NCI-H2081 (cell line): Measurements from ENCODE around the gene ZBTB45.
A peak's percentile ranks its signal among the peaks of the same experiment; 100 is the strongest.
"Not testable (repeated sequence)": the region's sequence is repeated elsewhere in the genome, so short reads cannot be mapped to it uniquely, and the experiment has no call there.

ENCODE experiments used
- DNase-seq, 2 experiments: peaks; one replicate each; lab custom pipeline; 2025; lab: John Stamatoyannopoulos, UW

The ZBTB45 gene

DNA sequence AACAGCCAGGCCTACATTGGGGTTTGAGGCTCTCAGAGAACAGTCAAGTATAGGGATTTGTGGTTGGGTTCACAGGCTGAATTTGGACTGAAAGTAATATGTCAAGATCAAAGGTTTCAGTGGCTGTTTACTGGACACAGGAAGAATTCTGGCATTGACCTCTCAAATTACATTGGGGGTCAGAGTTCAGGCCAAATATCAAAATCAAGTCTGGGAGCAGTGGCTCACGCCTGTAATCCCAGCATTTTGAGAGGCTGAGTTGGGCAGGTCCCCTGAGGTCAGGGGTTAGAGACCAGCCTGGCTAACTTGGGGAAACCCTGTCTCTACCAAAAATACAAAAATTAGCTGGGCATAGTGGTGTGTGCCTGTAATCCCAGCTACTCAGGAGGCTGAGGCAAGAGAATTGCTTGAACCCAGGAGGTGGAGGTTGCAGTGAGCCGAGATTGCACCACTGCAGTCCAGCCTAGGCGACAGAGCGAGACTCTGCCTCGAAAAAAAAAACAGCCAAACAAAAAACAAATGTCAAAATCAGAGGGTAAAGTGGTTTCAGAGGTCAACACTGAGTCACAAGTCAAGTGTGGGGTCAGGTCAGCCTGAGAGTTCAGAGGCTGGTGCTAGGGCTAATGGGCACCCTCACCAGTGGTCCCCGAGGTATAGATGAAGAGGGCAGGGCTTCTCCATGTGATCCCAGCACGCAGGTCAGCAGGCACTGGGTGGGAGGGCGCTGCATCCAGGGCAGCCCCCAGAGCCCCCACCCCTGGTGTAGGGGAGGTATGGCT lies 9.3 kb downstream of the ZBTB45 start:
- DNase-seq, result no peak

DNA sequence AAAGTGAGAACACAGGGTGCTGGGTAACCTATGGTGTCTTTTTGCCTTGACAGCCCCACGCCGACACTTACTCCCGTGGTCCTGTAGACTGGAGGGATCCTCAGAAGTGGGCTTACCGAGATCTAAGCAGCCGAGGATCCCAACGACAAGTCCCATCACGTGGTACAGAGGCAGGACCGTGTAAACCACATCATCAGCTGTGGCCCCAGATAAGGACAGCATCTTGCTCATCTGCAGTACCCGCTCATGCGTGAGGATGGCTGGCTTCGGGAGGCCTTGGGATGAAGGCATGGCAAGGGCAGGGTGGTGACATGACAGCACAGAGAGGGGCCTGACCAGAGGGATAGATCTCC lies 9.9 kb downstream of the ZBTB45 start:
- no peak for DNase-seq

DNA sequence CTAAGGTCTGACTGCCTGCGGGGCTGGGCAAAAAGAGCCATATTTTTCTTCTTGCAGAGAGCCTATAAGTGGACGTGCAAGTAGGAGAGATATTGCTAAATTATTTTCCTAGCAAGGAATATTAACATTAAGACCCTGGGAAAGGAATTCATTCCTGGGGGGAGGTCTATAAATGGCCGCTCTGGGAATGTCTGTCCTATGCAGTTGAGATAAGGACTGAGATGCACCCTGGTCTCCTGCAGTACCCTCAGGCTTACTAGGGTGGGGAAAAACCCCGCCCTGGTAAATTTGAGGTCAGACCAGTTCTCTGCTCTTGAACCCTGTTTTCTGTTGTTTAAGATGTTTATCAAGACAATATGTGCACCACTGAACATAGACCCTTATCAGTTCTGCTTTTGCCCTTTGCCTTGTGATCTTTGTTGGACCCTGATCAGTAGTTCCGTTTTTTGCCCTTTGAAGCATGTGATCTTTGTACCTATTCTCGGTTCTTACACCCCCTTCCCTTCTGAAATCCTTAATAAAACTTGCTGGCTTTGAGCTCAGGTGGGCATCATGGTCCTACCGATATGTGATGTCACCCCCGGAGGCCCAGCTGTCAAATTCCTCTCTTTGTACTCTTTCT lies 11.9 kb downstream of the ZBTB45 start:
- not testable (repeated sequence) for DNase-seq

DNA sequence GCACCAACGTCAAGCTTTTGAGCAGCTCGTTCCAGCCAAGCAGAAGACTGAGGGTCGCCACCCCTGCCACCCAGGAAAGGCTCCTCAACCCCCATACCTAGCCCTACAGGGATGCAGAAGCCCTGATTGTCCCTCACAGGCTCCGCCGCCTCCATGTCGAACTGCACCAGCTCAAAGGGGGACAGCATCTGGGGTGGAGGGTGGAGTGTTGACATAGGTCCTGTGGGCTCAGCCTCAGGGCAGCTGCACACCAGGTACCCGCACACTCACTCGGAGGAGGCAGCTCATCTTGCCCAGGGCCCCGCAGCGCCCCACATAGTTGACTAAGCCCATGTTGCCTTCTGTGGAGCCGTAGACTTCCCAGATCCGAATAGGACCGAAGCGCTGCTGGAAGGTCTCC lies 19.4 kb downstream of the ZBTB45 start:
- DNase-seq, result no peak

DNA sequence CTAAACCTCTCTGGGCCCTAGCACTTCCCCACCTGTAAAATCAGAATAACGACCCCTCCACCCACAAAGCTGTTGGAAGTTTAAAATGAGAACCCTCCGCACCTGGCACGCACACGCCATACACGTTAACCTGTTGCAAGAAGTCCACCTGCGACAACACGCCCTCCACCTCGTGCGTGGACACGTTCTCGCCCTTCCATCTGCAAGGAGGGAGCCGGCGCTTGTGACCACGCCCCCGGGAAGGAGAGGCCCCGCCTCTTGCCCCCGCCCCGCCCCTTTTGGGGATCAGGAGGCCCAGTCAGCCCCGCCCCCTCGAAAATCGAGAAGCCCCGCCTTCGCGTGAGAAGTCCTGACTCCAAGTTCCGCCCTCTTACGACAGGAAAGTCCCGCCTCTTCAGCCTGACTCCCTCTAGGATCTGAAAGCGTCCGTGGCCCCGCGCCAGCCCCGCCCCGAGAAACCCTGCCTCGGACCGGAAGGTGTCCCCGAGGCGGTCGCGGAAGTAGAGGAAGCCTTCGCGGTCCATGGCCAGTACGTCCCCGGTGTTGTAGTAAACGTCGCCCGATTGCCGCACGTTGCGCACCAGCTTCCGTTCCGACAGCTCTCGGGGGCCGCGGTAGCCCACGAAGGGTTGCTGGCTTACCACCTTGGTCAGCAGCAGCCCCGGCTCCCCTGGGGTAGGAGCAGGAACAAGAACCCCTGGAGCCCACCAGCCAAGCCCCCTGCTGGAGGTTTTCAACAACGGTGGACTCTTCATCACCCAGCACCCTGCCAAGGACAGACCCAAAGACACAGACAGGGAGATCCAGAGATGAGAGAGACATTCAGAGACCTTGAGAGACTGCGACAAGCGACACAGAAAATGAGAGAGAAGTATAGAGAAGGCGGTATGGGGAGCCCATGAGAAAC lies 20.3 kb downstream of the ZBTB45 start:
- peak; percentile 98 to 99 for DNase-seq

DNA sequence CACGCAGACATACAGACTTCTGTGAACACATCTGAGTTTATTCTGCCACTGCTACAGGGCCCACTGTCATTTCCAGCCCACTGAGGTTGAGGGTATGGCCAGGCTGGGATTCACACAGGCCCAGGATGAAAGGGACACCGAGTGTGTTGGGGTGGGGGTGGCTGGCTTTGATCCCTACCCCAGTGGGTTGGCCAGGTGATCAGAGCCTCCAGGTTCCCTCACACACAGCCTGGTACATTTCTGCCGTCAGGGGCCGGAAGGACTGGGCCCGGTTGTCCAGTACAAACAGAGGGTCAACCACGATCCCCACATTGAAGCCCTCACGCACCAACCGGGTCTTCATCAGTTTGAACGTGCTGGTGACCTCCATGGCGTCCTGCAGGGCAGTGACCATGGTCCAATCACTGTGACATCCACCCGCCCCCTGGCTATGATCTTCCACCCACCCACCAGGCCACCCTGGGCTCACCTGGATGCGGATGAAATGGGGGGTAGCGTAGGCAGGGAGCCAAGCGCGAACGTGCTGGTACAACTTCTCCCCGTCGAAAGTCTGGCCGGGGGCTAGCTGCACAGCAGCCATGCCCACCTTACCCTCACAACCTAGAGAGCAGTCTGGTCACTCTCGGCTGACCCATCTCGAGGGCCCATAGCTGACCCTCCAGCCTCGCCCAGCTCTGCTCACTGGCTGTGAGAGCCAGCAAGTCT lies 21.1 kb downstream of the ZBTB45 start:
- no peak for DNase-seq

DNA sequence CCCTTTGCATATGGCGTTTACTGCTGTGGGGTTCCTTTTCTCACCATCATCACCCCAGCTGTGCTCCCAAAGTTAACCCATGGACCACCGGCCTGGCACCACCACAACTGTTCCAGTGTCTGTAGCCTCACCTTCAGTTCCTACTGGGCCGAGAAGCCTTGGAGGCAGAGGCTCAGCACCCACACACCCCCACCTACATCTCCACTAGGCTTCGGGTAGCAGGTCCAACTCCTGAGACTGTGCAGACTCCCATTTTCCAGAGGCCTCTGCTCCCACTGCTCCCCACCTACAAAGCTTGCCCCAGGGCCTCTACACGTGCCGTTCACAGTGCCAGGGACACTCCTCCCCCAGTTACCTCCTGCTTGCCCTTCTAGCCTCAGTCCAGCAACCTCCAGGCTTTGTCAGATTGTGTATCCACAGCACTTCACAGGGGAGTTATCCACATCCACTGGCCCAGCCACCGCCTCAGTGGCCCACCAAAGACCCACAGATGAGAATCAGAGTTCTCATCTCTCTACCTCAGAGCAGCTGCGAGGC lies 21.9 kb downstream of the ZBTB45 start:
- DNase-seq, result no peak

DNA sequence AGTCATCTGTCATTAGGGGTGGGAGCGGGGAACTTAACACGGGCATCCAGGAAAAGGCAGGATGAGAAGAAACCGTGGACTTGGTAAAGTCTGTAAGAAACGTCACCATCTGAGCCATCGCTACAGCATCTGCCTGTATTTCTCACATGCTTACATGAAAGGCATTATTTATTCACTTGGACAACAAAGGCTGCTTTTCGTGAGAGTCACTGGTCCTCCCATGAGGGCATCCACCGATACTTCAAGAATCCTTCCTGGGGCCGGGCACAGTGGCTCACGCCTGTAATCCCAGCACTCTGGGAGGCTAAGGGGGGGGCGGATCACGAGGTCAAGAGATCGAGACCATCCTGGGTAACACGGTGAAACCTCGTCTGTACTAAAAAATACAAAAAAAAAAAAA lies 27.3 kb downstream of the ZBTB45 start:
- no peak for DNase-seq

DNA sequence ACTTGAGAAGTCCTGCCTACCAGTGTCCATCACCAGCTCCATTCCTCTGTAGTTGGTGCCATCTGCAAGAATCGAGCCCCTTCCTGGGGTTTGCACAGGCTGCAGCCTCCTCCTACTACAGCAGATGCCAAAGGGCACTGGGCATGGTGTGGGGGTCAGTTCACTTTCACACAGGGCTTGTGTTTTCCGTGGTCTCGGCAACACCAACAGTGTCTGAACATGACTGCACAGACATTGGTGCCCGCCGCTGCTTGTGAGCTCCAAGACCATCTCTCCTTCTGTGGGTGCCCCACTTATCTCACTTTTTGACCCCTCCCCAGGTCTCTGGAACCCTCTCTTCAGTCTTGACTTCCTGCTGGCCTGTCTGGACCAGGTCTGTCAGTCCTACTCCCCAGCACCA lies 28.2 kb downstream of the ZBTB45 start:
- DNase-seq, result no peak

DNA sequence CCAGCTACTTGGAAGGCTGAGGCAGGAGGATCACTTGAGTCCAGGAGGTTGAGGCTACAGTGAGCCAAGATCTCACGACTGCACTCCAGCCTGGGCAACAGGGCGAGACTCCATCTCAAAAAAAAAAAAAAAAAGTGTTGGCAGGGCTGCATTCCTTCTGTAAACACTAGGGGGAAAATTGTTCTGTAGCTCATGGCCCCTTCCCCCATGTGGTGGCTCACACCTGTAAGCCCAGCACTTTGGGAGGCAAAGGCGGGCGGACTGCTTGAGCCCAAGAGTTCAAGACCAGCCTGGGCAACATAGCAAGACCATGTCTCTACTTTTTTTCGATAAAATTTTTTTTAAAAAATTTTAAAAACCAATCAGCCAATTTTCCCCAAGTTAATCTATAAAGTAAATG lies 35.3 kb downstream of the ZBTB45 start:
- DNase-seq, result not testable (repeated sequence)

DNA sequence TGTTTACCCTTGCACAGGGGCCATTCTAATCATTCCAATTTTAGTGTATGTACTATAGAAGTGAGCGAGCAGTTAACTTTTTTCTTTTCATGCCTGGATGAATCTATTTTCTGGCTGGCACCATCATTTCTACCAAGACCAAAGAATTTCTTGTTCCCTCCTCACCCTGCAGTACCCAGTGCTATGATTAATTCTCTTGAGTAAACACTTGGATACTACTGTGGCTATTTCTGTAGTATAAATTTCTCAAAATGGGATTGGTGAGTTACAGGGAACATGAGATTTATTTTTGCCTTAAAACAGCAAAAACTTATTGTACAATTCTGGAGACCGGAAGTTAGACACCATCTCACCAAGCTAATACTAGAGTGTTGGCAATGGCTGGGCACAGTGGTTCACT lies 35.8 kb downstream of the ZBTB45 start:
- DNase-seq, result no peak

DNA sequence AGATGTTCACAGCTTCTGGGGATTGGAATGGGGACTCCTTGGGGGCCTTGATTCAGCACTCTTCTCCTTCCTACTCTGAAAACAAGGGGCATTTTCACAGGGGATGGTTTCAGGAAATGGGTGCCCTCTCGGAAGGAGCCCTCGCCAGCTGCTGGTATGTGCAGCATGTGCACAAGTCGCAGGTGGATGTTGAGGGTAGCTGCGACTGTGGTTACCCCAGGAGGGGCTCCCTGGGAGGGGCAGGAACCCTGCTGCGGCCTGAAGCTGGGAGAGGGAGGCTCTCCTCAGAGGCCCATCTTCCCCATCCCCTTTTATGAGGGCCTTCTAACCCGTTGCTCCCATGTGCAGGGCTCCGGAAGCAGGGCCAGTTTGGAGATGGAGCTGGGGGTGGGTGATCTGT lies 37.2 kb downstream of the ZBTB45 start:
- DNase-seq, result no peak

DNA sequence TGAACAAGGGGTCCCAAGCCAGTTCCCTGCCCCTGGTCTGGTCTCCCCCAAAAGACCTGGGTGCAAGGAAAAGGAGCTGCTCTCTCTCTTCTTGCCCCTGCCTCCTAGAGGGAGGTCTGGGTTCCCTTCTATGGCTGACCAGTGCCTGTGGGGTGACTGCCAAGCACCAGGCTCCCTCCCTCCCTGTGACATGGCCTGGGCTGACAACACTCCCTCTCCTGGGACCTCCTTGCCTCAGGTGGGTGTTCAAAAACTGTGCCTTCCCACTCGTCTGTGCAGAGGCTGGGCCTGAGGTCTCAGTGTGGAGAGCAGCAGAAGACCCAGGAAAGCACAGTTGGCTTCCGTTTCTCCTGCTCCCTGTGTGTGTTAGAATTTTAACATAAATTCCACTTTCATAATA lies 38.8 kb downstream of the ZBTB45 start:
- no peak for DNase-seq

DNA sequence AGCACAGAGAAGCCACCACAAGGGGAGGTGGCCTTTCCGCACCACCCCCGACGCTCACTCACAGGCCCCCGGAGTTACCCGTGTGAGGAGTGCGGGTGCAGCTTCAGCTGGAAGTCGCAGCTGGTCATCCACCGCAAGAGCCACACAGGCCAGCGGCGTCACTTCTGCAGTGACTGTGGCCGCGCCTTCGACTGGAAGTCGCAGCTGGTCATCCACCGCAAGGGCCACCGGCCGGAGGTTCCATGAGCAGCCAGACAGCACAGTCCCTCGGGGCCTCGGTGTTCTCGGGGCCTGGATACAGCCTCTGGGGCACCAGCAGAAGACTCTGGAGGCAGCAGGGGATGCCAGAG lies 39.2 kb downstream of the ZBTB45 start:
- DNase-seq, result no peak

DNA sequence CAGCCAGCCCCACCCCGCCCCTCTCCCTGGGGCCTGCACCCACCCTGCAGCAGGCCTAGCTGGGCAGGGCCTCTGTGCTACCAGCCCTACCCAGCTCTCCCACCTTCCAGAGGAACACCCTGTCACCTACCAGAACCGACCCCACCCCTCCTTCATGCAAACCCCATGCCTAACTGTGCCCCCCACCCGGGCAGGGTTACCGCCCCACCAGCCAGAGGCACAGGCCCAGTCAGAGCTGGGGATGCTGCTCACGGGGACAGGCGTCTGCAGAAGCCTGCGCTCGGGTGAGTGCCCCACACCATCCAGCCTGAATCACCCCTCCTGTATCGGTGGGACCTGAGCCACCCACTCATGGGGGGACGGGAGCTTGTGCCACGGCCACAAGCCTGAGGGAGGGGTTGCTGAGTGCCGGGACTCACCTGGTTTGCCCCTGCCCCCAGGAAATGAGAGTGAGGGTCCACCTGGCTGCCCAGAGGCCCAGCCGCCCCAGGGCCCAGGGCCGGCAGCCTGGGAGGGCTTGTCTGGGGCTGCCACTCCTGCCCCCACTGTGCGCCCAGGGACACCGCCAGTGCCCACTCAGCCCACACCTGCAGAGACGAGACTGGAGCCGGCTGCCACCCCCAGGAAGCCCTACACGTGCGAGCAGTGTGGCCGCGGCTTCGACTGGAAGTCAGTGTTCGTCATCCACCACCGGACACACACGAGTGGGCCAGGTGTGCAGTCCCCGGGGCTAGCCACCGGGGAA lies 39.7 kb downstream of the ZBTB45 start:
- no peak for DNase-seq

DNA sequence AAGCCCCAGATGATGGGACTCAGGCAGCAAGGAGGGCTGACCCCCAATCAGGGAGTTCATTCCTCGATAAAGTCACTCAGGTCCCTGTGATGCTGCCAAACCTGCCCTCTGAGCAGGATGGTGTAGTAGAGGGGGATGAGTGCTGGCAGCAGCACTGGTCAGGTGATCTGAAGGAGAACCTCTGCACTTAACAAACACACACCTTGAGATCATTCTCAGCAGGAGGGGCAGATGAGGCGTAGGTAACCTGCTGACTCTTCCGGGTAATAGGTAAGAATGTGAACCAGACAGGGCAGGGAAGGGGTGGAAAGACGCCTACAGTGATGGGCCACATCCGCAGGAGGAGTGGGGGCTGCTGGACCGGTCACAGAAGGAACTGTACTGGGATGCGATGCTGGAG lies 40.3 kb downstream of the ZBTB45 start:
- no peak for DNase-seq

DNA sequence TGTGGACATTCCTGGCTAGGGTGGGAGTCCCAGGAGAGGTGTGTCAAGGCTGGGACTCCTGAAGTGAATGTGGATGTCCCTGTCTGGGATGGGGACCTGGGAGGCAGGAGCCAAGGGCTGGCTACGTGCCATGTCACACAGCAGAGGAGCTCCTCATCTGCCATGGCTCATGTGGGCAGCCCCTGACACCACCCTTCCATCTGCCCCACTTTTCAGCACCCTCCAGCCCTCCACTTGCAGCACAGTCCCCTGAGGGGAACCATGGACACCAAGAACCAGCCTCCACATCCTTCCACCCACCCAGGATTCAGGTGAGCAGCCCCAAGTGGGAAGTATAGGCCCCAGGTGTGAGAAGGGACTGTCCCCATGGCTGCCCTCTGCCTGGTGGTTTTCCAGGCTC lies 41.7 kb downstream of the ZBTB45 start:
- DNase-seq, result no peak

DNA sequence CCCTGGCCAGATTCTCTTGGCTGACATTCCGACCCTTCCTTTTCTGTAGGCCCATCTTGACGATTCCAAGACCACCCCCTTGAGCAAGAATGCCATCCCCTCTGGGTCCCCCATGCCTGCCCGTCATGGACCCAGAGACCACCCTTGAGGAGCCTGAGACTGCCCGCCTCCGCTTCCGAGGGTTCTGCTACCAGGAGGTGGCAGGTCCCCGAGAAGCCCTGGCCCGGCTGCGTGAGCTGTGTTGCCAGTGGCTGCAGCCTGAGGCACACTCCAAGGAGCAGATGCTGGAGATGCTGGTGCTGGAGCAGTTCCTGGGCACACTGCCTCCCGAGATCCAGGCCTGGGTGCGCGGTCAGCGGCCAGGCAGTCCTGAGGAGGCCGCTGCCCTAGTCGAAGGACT lies 42.5 kb downstream of the ZBTB45 start:
- no peak for DNase-seq

DNA sequence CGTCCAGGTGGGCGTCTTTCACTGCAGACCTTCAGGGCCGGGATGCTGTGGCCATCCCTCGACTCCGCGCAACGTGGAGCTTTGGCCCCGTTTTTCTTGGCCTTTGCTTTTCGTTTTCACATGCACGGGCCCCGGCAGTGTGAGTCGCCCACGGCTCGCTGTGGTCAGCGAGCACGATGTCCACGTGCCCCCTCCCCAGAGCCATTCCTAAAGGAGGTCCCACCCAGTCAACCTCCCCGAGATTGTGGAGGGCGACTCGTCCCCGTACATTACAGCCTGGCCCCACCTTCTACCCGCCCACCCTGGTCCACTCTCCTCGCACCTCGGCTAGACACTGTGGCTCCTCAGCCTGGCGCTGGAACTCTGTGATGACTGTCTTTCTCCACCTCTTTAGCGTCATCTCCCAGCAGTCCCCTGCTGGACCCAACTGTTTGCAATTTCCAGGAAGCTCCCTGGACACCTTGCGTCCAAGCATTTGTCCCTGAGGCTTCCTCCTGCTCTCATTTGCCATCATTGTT lies 43.1 kb downstream of the ZBTB45 start:
- DNase-seq, result peak in 1 of 2 experiments; percentile 7

DNA sequence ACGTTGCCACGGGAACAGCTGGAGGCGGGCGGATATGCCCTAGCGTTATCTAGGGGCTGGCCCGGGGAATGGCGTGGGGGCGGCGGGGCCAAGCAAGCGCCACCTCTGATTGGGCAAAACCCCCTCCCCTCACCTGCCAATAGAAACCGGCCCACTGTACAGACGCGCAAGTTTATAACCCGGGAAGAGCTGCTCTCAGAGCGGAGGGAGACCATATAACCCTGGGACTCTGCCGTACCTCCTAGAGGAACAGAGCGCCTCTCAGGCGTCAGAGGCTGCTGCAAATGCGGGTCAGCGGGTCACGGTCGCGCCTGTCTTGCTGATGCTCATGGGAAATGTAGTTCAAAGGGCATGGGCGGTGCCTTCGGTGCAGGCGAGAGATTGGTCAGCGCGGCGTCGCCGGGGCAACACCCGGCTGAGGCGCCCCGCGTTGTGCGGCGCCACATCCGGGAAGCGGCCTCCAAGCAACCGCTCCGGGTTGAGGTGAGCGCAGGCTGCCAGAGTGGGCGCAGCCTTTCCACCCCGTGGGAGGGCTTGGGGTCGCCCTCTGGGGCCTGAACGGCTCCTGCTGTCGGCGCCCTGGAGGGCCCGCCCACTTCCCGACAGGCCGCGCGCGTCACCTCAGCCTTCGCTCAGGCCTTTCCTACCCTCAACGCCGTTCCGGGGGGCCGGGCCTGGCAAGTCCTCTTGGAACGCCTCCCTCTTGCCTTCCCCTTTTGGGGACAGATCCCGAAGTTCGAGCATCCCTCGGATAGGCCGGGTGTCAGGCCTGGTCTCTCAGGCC lies 43.7 kb downstream of the ZBTB45 start, which contains the start of gene ZNF446:
ZNF446 (plus strand) TSS at position 639 of the 784 bp plus-strand sequence. CDS start 867 bp downstream, outside the sequence.
- peak; percentile 93 to 96 for DNase-seq
